Astrocyte (in vitro differentiated cells and primary cell): ENCODE results near the gene COL8A2. TPM values are rescaled to one million over a fixed set of nuclear protein-coding genes. Genes with fewer than 3 reads are reported as not detected.

Experiments
- DNase-seq: peaks from one replicate; pipeline ENCODE4 v3.0.0-alpha.2; 2010; ENCODE audit warnings: low read depth
- FAIRE-seq: peaks from 2 replicates; lab custom pipeline; 2011; peaks lifted over from hg19 to GRCh38; lab: Jason Lieb, UNC
- H2AFZ ChIP-seq: 2 replicates; pipeline ENCODE4 v1.6.0; 2012; ENCODE audit warnings: low read depth, low read length, inconsistent platforms
- H3K27ac ChIP-seq: 2 replicates; pipeline ENCODE4 v1.5.1; 2011; ENCODE audit warnings: low read depth, low read length, inconsistent platforms
- H3K27me3 ChIP-seq: 2 replicates; pipeline ENCODE4 v1.6.0; 2011; ENCODE audit warnings: low read length, inconsistent platforms; ENCODE audit not compliant: insufficient read depth
- H3K36me3 ChIP-seq: 2 replicates; pipeline ENCODE4 v1.5.1; 2011; ENCODE audit warnings: low read length, inconsistent platforms; ENCODE audit not compliant: insufficient read depth
- H3K4me1 ChIP-seq: 2 replicates; pipeline ENCODE4 v1.5.1; 2011; ENCODE audit warnings: low read length, inconsistent platforms; ENCODE audit not compliant: insufficient read depth
- H3K4me2 ChIP-seq: 2 replicates; pipeline ENCODE4 v1.6.0; 2012; ENCODE audit warnings: low read length, inconsistent platforms
- H3K4me3 ChIP-seq: 2 replicates; pipeline ENCODE4 v1.5.1; 2011; ENCODE audit warnings: low read depth, mild to moderate bottlenecking, low read length, inconsistent platforms; ENCODE audit not compliant: insufficient read depth
- H3K79me2 ChIP-seq: 2 replicates; pipeline ENCODE4 v1.6.0; 2012; ENCODE audit warnings: mild to moderate bottlenecking, low read length, inconsistent platforms; ENCODE audit not compliant: insufficient read depth
- H3K9ac ChIP-seq: 2 replicates; pipeline ENCODE4 v1.6.0; 2012; ENCODE audit warnings: mild to moderate bottlenecking, low read length, inconsistent platforms
- H3K9me3 ChIP-seq: 2 replicates; pipeline ENCODE4 v1.5.1; 2012; ENCODE audit warnings: low read depth, mild to moderate bottlenecking, low read length, inconsistent platforms; ENCODE audit not compliant: insufficient read depth
- H4K20me1 ChIP-seq: 2 replicates; pipeline ENCODE4 v1.6.0; 2012; ENCODE audit warnings: low read length, inconsistent platforms; ENCODE audit not compliant: insufficient read depth
- H3K27ac Mint-ChIP-seq: one replicate; pipeline ENCODE4 v1.8.0; 2021; ENCODE audit warnings: mild to moderate bottlenecking, mixed read lengths; ENCODE audit not compliant: unreplicated experiment
- H3K27me3 Mint-ChIP-seq: one replicate; pipeline ENCODE4 v1.8.0; 2021; ENCODE audit warnings: low read depth, mixed read lengths; ENCODE audit not compliant: unreplicated experiment
- H3K36me3 Mint-ChIP-seq: one replicate; pipeline ENCODE4 v1.8.0; 2021; ENCODE audit warnings: low read depth, mixed read lengths; ENCODE audit not compliant: unreplicated experiment
- H3K4me1 Mint-ChIP-seq: one replicate; pipeline ENCODE4 v1.8.0; 2021; ENCODE audit warnings: low read depth, mixed read lengths; ENCODE audit not compliant: unreplicated experiment
- H3K4me3 Mint-ChIP-seq: one replicate; pipeline ENCODE4 v1.8.0; 2021; ENCODE audit warnings: mild to moderate bottlenecking, moderate library complexity, mixed read lengths; ENCODE audit not compliant: unreplicated experiment
- H3K9me3 Mint-ChIP-seq: one replicate; pipeline ENCODE4 v1.8.0; 2021; ENCODE audit warnings: mild to moderate bottlenecking, mixed read lengths; ENCODE audit not compliant: unreplicated experiment
- EZH2 ChIP-seq: IDR thresholded peaks from 2 replicates; pipeline ENCODE4 v1.6.1; 2012; ENCODE audit warnings: mild to moderate bottlenecking, low read length, inconsistent platforms; ENCODE audit not compliant: insufficient read depth
- total RNA-seq: library from RNA; stranded (reverse); gene quantifications from 2 replicates; pipeline ENCODE4 v1.2.1, GENCODE V29; 2021
- TF ChIP-seq, protein P1 (sequence below): IDR thresholded peaks from 2 replicates; pipeline ENCODE4 v1.5.1; 2011; ENCODE audit warnings: low read depth, mild to moderate bottlenecking, inconsistent platforms, low read length, moderate library complexity; ENCODE audit not compliant: insufficient read depth

COL8A2 gene
- total RNA-seq, 1 donor from 2014 or later, result 3.4 TPM

DNA sequence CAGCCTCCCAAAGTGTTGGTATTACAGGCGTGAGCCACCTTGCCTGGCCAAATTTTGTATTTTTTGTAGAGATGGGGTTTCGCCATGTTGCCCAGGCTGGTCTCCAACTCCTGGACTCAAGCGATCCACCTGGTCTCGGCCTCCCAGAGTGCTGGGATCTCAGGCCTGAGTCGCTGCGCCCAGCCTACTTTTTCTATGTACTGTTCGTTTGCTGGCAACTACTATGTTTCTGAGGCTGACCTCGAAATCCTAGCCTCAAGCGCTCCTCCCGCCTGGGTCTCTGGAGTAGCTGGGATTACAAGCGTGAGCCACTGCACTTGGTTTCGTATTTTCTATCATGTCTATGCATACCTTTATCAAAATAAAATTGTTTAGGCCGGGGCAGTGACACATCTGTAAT lies 41.8 kb downstream of the COL8A2 start:
- Histone ChIP-seq H3K9ac (no peak overlapping the region), H2AFZ (peak overlapping the region; percentile 79), H3K36me3 (no peaks in the 10 kb centered on the region), H3K79me2 (no peaks in the 10 kb centered on the region), H4K20me1 (no peaks in the 10 kb centered on the region), H3K27me3 (no peaks in the 10 kb centered on the region), H3K4me2 (peak overlapping the region; percentile 91), H3K27ac (no peak overlapping the region), H3K4me1 (peaks cover 8% of the 10 kb centered on the region), H3K9me3 (no peaks in the 10 kb centered on the region), H3K4me3 (no peak overlapping the region)
- DNase-seq, result no peak
- TF ChIP-seq, protein P1, sequence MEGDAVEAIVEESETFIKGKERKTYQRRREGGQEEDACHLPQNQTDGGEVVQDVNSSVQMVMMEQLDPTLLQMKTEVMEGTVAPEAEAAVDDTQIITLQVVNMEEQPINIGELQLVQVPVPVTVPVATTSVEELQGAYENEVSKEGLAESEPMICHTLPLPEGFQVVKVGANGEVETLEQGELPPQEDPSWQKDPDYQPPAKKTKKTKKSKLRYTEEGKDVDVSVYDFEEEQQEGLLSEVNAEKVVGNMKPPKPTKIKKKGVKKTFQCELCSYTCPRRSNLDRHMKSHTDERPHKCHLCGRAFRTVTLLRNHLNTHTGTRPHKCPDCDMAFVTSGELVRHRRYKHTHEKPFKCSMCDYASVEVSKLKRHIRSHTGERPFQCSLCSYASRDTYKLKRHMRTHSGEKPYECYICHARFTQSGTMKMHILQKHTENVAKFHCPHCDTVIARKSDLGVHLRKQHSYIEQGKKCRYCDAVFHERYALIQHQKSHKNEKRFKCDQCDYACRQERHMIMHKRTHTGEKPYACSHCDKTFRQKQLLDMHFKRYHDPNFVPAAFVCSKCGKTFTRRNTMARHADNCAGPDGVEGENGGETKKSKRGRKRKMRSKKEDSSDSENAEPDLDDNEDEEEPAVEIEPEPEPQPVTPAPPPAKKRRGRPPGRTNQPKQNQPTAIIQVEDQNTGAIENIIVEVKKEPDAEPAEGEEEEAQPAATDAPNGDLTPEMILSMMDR, result no peak
- no peak for TF ChIP-seq EZH2
- Mint-ChIP-seq H3K27ac (no peak overlapping the region), H3K4me3 (peak overlapping the region; percentile 15), H3K36me3 (peaks cover 3% of the 10 kb centered on the region), H3K27me3 (no peaks in the 10 kb centered on the region), H3K9me3 (no peaks in the 10 kb centered on the region), H3K4me1 (peaks cover 2% of the 10 kb centered on the region)
- FAIRE-seq, result no peak

DNA sequence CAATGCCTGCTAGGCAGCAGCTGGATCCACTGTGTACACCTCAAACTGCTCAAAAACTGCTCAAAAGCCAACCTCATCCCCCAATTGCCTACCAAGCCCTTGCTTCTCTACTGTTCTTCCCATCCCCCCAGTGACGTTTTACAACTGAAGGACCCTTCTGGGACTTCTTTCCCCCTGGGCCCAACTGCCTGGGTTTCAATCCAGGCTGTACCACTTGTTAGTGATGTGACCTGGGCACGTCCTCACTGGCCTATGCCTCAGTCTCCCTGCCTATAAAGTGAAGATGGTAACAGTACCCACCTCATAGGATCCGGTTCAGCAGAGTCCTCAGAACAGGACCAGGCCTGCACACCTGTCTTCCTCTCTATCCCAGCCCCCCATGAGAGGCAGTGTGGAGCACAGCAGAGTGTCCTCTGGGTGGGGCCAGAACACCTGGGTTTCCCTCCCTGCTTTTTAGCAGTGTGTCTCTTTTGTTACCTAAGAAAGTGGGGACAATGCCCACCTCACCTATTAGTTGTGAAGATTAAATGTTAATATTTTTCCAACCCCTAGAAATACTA lies 43.0 kb downstream of the COL8A2 start:
- no peak overlapping the region for H3K4me3 Mint-ChIP-seq
- H3K27ac Mint-ChIP-seq, result no peak overlapping the region
- H3K4me1 ChIP-seq, result peaks cover 7% of the 10 kb centered on the region
- H4K20me1 ChIP-seq, result no peaks in the 10 kb centered on the region
- no peaks in the 10 kb centered on the region for H3K9me3 ChIP-seq
- H3K27me3 ChIP-seq, result no peaks in the 10 kb centered on the region
- H3K4me2 ChIP-seq, result no peak overlapping the region
- no peaks in the 10 kb centered on the region for H3K9me3 Mint-ChIP-seq
- TF ChIP-seq, protein P1, result no peak
- TF ChIP-seq EZH2, result no peak
- DNase-seq, result no peak
- no peaks in the 10 kb centered on the region for H3K27me3 Mint-ChIP-seq
- H3K9ac ChIP-seq, result no peak overlapping the region
- H3K36me3 ChIP-seq, result no peaks in the 10 kb centered on the region
- H2AFZ ChIP-seq, result no peak overlapping the region
- H3K4me1 Mint-ChIP-seq, result peaks cover 2% of the 10 kb centered on the region
- H3K79me2 ChIP-seq, result no peaks in the 10 kb centered on the region
- no peak overlapping the region for H3K27ac ChIP-seq
- FAIRE-seq, result no peak
- no peak overlapping the region for H3K4me3 ChIP-seq
- peaks cover 3% of the 10 kb centered on the region for H3K36me3 Mint-ChIP-seq

DNA sequence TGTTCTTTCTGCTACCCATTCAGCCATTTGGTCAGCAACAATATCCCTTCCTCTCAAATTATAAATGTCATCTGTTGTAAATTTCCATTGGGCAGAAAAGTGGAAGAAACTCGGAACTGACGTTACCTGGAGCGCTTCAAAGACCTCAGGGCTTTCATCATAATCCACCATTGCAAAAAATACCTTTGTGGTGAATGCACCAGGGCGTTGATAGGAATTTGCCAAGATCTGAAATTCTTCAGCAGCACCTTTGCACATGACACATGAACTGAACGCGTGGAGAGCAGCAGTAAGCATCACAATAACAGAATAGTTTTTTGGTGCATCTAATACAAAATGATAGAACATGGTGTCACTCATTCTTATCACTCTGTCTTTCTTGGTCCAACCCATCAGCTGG lies 44.2 kb downstream of the COL8A2 start:
- H2AFZ ChIP-seq, result no peak overlapping the region
- H3K36me3 ChIP-seq, result no peaks in the 10 kb centered on the region
- no peaks in the 10 kb centered on the region for H3K9me3 Mint-ChIP-seq
- no peaks in the 10 kb centered on the region for H4K20me1 ChIP-seq
- no peak for FAIRE-seq
- no peaks in the 10 kb centered on the region for H3K27me3 ChIP-seq
- no peak for DNase-seq
- H3K79me2 ChIP-seq, result no peaks in the 10 kb centered on the region
- H3K4me1 ChIP-seq, result peaks cover 7% of the 10 kb centered on the region
- no peaks in the 10 kb centered on the region for H3K27me3 Mint-ChIP-seq
- H3K9ac ChIP-seq, result no peak overlapping the region
- no peaks in the 10 kb centered on the region for H3K36me3 Mint-ChIP-seq
- peaks cover 2% of the 10 kb centered on the region for H3K4me1 Mint-ChIP-seq
- H3K27ac Mint-ChIP-seq, result no peak overlapping the region
- H3K27ac ChIP-seq, result no peak overlapping the region
- no peak for TF ChIP-seq EZH2
- TF ChIP-seq, protein P1, result no peak
- H3K4me3 Mint-ChIP-seq, result no peak overlapping the region
- no peak overlapping the region for H3K4me3 ChIP-seq
- no peak overlapping the region for H3K4me2 ChIP-seq
- H3K9me3 ChIP-seq, result no peaks in the 10 kb centered on the region
